HT-29 (cell line): ENCODE measurements around the gene CFDP1. TPM values are rescaled to one million over a fixed set of nuclear protein-coding genes. Genes with fewer than 3 reads are reported as not detected.
A peak's percentile ranks its signal among the peaks of the same experiment; 100 is the strongest.
"Not testable (repeated sequence)": the region's sequence is repeated elsewhere in the genome, so short reads cannot be mapped to it uniquely, and the experiment has no call there.

Experiments used
- DNase-seq: peaks from one replicate; pipeline ENCODE4 v3.0.0-alpha.2; 2015; ENCODE audit warnings: low spot score
- total RNA-seq: library from RNA; depleted of rRNA; stranded (reverse); fragments of >200 nt; shearing (Covaris generic); gene quantifications from 2 replicates; pipeline ENCODE4 v1.2.3, GENCODE V29; 2014

The CFDP1 gene
- total RNA-seq, 1 experiment from 2014 or later: 15.4 TPM

- DNase-seq: no peak
Observed at GRCh38 chr16:75459691-75460090, 26.4 kb upstream of the CFDP1 start.

- DNase-seq: no peak
Observed at GRCh38 chr16:75458439-75458838, 25.1 kb upstream of the CFDP1 start.

- no peak for DNase-seq
Observed at GRCh38 chr16:75458029-75458428, 24.7 kb upstream of the CFDP1 start.

GRCh38 chr16:75457485-75458021 lies 24.2 kb upstream of the CFDP1 start:
- no peak for DNase-seq

- no peak for DNase-seq
Observed at GRCh38 chr16:75456971-75457370, 23.7 kb upstream of the CFDP1 start.

- DNase-seq: not testable (repeated sequence)
Observed at GRCh38 chr16:75456486-75456885, 23.2 kb upstream of the CFDP1 start.

- DNase-seq: no peak
Observed at GRCh38 chr16:75455677-75456076, 22.4 kb upstream of the CFDP1 start.

GRCh38 chr16:75452464-75453190 lies 19.3 kb upstream of the CFDP1 start:
- DNase-seq: no peak

GRCh38 chr16:75446416-75446815 lies 13.1 kb upstream of the CFDP1 start:
- DNase-seq: no peak

- no peak for DNase-seq
Observed at GRCh38 chr16:75445298-75445697, 12.0 kb upstream of the CFDP1 start.

- no peak for DNase-seq
Observed at GRCh38 chr16:75443298-75443697, 10.0 kb upstream of the CFDP1 start.

GRCh38 chr16:75433732-75434413 lies 570 bp upstream of the CFDP1 start:
- no peak for DNase-seq

- no peak for DNase-seq
Observed at GRCh38 chr16:75429621-75430403, 3.5 kb downstream of the CFDP1 start.

- not testable (repeated sequence) for DNase-seq
Observed at GRCh38 chr16:75426524-75426923, 6.8 kb downstream of the CFDP1 start.

- not testable (repeated sequence) for DNase-seq
Observed at GRCh38 chr16:75424105-75424762, 9.1 kb downstream of the CFDP1 start.

GRCh38 chr16:75423723-75424104 lies 9.6 kb downstream of the CFDP1 start:
- no peak for DNase-seq

GRCh38 chr16:75421820-75422126 lies 11.5 kb downstream of the CFDP1 start:
- DNase-seq: no peak

GRCh38 chr16:75420987-75421819 lies 12.1 kb downstream of the CFDP1 start:
- peak; percentile 62 for DNase-seq

- DNase-seq: no peak
Observed at GRCh38 chr16:75416904-75417565, 16.3 kb downstream of the CFDP1 start.

- no peak for DNase-seq
Observed at GRCh38 chr16:75415169-75415905, 18.0 kb downstream of the CFDP1 start.
